ENCODE results near the gene FAM161B.

DNA sequence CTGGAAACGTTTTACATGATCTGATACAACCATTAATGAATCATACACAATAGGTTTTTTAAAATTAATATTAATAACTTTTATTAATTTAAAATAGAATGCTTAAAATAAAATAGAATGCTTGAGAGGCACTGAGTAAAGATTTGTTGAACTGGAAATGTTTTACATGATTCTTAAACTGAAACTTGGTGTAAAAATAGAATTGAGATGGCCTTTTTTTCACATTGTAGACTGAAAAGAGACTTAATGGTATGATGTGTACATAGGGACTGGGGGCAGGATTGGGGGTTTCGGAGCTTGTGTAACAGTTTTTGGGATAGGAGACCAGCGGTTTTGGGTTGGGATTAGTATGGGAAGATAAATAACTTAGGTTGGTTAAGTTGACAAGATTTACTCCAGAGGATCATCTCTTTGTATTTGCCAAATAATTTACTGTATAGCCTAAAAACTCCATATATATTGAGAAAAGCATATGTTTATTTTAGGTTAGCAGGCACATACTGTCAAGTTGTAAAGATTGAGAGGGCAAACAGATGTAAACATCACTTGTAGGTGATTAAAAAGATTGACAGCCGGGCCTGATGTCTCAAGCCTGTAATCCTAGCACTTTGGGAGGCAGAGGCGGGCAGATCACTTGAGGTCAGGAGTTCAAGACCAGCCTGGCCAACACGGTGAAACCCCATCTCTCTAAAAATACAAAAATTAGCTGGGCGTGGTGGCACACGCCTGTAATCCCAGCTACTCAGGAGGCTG is 65.3 kb downstream of the FAM161B start:
- TF ChIP-seq, protein P1, sequence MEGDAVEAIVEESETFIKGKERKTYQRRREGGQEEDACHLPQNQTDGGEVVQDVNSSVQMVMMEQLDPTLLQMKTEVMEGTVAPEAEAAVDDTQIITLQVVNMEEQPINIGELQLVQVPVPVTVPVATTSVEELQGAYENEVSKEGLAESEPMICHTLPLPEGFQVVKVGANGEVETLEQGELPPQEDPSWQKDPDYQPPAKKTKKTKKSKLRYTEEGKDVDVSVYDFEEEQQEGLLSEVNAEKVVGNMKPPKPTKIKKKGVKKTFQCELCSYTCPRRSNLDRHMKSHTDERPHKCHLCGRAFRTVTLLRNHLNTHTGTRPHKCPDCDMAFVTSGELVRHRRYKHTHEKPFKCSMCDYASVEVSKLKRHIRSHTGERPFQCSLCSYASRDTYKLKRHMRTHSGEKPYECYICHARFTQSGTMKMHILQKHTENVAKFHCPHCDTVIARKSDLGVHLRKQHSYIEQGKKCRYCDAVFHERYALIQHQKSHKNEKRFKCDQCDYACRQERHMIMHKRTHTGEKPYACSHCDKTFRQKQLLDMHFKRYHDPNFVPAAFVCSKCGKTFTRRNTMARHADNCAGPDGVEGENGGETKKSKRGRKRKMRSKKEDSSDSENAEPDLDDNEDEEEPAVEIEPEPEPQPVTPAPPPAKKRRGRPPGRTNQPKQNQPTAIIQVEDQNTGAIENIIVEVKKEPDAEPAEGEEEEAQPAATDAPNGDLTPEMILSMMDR (IDR thresholded peaks at IDR 0.05) = no peak
- TF ChIP-seq POLR2A (IDR thresholded peaks at IDR 0.05) (no peak), POLR2AphosphoS5 (IDR thresholded peaks at IDR 0.05) (no peak), EP300 (IDR thresholded peaks at IDR 0.05) (no peak)
